Stomach (tissue), 4 donors: ENCODE measurements around the gene NPAS2.

Experiments
- EP300 ChIP-seq: sonication (generic); formaldehyde crosslinking; IDR thresholded peaks from one replicate; pipeline ENCODE4 v1.6.1; 2017; ENCODE audit warnings: antibody characterized with exemption
- POLR2A ChIP-seq, 4 donors: fragments of 450-650 bp; IDR thresholded peaks; one replicate each; pipeline ENCODE4 v1.6.1; 2016; ENCODE audit warnings: antibody characterized with exemption in 4 of 4, control low read depth in 2 of 4, mild to moderate bottlenecking in 1 of 4, moderate library complexity in 1 of 4
- POLR2AphosphoS5 ChIP-seq, 3 donors: sonication (generic); formaldehyde crosslinking; IDR thresholded peaks; one replicate each; pipeline ENCODE4 v1.6.1; 2016; ENCODE audit warnings: antibody characterized with exemption in 3 of 3
- TF ChIP-seq, protein P1 (sequence below), 7 experiments: fragments of 450-650 bp in 4 of 7; fragments of 200-600 bp in 3 of 7; sonication (generic) in 3 of 7; IDR thresholded peaks; one replicate each; pipeline ENCODE4 v1.5.1; 2016 to 2019; ENCODE audit warnings: antibody characterized with exemption in 7 of 7, control low read depth in 2 of 7, mild to moderate bottlenecking in 1 of 7

DNA sequence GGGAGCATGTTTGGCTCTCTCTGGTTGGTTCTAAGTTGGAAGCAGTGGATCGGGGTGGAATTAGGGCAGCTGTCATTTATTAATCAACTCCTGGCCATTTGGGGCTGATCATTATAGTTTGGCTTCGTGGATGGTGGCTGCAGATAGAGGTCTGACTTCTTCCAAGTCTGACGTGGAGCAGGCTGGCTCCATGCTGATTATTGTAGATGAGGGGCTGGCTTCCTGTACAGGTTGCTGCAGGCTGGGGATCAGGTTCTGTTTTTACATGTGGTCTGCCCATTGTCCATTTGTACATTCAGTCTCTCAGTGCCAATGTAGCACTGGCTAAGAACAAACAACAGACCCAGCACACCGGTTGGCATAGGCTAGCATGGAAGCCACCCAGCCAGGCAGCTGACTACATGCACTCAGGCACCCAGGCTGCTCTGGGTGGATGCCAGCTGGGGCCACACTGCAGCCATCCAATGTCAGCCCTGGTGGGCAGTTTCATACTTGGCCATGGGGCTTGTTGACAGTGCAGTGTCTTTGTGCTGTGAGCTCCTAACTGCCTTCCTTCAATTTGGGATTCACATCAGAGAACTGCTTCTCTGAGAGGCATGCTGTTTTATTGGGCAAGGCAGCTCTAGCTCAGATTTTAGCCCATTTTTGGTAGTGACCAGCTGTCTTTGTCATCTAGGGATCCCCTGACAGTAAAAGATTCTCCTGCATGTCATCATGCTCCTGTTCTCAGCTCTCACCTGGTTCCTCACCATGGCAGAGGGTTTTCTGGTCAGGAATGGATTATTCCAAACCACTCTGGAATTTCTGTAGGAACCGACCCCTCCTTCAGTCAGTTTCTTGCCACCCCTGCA, 25.4 kb downstream of the NPAS2 start:
- TF ChIP-seq, protein P1, sequence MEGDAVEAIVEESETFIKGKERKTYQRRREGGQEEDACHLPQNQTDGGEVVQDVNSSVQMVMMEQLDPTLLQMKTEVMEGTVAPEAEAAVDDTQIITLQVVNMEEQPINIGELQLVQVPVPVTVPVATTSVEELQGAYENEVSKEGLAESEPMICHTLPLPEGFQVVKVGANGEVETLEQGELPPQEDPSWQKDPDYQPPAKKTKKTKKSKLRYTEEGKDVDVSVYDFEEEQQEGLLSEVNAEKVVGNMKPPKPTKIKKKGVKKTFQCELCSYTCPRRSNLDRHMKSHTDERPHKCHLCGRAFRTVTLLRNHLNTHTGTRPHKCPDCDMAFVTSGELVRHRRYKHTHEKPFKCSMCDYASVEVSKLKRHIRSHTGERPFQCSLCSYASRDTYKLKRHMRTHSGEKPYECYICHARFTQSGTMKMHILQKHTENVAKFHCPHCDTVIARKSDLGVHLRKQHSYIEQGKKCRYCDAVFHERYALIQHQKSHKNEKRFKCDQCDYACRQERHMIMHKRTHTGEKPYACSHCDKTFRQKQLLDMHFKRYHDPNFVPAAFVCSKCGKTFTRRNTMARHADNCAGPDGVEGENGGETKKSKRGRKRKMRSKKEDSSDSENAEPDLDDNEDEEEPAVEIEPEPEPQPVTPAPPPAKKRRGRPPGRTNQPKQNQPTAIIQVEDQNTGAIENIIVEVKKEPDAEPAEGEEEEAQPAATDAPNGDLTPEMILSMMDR (IDR thresholded peaks at IDR 0.05): no peak
- TF ChIP-seq POLR2A (IDR thresholded peaks at IDR 0.05) (no peak), EP300 (no peak), POLR2AphosphoS5 (IDR thresholded peaks at IDR 0.05) (no peak)
